HG03571 (cell line): ENCODE results near the gene REEP3.
"Not testable (repeated sequence)": the region's sequence is repeated elsewhere in the genome, so short reads cannot be mapped to it uniquely, and the experiment has no call there.

Experiments
- ATAC-seq: cut with Tn5 transposase; IDR thresholded peaks from one replicate; pipeline ENCODE4 v1.9.1; 2021; ENCODE audit not compliant: unreplicated experiment

REEP3 gene

DNA sequence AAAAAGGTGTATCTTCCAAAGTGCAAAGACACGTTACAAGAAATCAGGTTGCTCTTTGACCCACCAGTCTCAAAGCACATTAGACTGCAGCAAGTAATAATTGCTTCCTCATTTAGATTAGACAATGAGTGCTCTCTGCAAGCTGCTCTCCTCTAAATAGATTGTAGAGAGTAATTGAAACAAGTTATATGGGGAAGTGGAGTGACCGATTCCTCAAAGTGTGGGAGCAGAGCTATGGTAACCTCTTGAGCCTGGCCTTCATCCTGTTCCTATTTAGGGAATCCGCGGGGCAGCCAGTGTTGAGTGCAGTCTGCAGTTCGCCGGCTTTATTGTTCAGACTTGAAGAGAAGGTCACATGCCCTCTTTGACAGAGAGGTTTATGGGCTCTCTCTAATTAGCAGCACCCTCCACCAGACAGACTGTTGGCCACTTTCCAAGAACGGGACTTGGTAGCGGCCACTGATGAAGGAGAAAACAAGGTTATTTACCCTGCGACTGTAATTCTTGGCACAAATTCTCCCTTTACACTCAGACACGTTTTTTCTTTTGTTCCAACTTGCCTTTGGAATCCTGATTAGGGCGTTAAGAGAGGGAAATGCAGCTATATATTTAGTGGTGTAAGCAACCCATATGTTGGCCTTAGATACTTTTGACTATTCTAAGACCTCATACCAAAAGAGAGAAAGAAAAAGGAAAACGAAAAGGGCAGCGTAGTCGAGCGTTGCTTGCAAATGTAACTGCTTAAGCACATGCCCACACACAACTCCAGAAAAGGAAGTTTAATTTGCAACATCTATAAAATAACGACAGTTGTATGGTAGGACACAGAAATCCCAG, 107.5 kb downstream of the REEP3 start:
- peak; percentile 33 for ATAC-seq

- peak; percentile 56 for ATAC-seq
Measured at GRCh38 chr10:63629363-63630084, 108.3 kb downstream of the REEP3 start.

DNA sequence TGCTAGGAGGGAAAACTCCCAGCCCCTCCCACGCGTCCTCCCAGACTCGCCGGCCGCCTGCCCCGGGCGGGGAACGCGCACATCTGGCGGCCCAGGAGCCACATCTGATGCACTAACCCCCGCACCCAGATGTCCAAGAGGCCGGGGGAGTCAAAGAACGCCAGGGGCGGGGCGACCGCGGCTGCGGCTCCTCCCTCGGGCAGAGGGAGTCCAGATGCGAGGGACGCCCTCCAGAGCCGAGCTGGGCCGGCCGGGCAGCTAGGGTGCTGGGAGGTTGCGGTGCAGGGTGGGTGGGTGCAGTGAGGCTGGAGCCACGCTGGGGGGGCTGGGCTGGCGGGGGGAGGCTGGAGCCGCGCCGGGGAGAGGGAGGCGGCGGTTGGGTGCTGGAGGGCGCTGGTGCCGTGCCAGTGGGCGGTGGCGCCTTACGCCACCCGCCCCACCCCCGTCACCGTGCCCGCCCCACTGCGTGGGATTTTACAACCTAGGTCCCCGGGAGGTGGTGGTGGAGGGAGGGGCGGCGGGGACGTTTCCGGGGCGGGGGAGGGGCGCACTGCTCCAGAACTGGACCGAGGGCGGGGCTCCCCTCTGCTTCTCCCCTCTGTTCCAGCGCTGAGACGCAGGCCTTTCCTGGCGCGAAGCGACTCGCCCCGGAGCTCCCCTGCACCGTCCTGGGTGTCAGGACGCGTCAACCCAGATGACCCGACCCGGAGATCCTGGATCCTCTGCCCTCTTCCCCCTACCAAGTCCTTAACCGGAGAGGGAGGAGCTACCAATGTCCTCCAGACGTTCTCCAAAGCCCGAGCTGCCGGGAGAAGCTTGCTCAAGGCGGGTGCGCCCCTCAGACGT, 109.1 kb downstream of the REEP3 start:
- ATAC-seq = peak; percentile 52

- no peak for ATAC-seq
Measured at GRCh38 chr10:63630931-63631680, 109.9 kb downstream of the REEP3 start.

DNA sequence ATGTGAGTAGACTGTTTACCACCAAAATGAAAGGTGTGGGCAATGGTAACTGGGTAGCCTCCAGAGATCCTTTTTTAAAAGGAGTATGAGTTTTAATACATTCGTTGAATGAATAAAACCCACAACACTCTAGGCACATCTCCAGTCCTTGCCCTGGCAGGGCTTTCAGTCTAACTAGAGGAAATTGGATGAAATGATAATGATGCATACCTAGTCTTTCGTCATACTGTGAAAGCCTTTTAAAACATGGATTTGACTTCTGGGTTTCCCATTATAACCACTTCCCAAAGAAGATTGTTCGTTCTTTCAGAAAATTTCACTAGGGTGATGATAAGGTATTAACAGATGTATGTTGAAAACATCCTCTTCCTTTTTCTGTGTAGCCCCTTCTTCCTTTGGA, 110.8 kb downstream of the REEP3 start:
- ATAC-seq = no peak

DNA sequence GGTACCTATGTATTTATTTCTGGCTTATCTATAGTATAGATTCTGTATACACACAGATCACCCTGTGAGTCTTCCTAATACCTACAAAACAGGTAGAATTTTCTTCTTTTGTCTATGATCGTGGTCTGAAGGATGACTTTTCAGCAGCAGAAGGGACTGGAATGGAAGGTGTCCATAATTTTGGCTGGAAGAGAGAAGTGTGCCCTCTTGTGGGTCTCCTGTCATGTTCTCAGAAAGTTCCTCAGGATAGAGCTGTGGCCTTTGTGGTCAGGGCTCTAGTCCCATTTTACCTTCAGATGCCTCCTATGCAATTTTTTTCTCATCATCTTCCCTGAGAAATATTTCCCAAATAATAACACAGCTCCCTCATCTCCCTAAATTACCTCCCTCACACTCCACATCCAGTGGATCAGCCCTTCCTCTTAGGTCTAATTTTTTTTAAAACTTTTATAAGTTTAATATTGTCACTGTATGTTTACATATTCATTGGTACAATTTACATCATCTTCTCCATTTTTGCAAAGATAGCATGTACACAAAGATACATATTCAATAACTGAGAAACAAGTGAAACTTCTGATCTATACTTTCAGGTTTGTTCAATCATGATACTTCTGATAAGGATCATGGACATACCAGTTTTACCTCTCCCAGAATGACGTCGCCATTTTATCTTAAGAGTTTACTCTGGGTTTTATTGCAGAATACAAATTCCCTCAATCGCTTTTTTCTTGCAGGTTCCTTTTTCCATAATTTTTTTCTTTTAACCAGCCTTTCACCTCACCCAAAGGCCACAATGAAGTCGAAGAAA, 112.7 kb downstream of the REEP3 start:
- no peak for ATAC-seq

- ATAC-seq = no peak
Measured at GRCh38 chr10:63634488-63635065, 113.4 kb downstream of the REEP3 start.

- ATAC-seq = no peak
Measured at GRCh38 chr10:63636812-63637211, 115.6 kb downstream of the REEP3 start.

- no peak for ATAC-seq
Measured at GRCh38 chr10:63637901-63638327, 116.7 kb downstream of the REEP3 start.

DNA sequence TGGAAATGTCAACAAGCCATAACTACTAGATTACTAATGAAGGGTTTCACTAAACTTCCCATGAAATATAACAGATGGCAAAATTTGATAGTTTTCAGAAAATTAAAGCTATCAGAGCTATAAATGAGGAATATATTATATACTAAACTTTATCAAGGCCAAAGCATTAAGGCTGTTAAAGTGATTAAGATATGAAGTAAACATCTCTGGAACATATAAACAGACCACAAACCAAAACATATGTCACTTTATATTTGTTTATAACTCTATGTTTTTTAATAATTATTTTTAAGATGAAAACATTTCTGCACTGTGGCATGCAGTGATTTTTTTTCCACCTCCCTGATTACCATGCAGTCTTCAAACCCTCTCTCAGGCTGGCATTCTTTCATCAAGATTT, 120.2 kb downstream of the REEP3 start:
- ATAC-seq = no peak

DNA sequence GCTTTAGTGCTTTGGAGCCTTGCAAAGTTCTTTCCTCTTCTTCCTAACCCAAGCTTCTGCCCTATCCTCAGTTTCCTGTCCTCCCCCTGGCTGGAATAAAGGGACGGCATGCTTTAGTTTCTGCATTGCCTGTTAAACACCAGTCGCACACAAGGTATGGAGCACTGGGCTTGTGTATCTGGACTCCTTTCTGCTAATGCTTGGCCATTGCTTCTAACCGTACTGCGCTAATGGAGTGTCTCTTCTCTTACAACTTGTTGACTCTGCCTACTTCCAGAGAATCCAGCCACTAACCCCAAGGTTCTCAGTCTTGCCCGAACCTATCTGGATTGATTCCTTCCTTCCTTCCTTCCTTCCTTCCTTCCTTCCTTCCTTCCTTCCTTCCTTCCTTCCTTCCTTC, 120.6 kb downstream of the REEP3 start:
- no peak for ATAC-seq

DNA sequence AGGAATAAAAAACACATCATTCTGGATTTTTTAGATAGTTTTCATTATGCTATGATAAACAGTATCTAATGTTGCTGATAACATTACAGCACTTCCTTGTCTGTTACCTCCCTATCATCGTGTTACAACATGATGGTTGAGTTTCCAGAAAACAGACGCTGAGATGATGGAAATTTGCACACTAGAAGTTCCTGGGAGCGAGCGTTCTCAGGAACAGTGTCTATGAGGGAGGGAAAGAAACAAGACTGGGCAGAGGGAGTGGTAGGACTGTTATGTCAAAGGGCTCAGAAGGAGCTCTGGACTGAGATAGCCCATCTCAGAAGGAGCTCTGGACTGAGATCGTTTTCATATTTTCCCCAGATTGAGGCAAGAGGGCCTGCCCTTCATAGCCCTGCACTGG, 121.6 kb downstream of the REEP3 start:
- no peak for ATAC-seq

- no peak for ATAC-seq
Measured at GRCh38 chr10:63644418-63645142, 123.4 kb downstream of the REEP3 start.

DNA sequence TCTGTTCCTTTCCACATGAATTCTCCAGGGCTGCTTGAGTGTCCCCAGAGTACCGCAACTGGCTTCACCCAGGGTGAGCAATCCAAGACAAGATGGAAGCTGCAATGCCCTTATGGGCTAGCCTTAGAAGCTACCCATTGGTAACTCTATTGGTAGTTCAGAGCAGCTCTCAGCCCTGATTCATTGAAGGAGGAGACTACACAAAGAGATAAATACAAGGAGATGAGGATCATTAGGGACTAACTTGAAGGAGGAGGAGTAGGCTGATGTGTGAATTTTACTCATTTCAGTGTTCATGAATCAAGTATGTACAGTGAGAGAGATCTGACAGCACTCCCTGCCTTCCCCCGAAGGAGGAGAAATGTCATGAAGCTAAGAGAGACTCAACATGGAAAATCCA, 124.0 kb downstream of the REEP3 start:
- no peak for ATAC-seq

DNA sequence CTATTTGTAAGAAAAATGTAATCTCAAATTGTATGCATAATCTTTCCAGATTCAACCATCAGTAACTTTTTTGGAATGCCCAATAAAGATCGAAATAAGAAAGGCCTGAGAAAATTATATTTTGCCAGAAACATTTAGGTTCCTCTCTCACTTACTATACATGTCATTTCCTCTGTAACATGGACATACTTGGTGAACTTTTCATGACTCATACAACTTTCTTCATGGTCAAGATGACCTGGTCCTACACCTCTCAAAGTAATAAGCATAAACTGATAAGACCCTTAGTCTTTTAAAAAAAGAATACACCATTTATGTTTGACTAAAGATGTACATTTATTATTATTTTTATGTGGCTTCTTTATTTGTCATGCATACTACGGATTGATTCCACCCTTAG, 125.3 kb downstream of the REEP3 start:
- ATAC-seq = peak; percentile 55

DNA sequence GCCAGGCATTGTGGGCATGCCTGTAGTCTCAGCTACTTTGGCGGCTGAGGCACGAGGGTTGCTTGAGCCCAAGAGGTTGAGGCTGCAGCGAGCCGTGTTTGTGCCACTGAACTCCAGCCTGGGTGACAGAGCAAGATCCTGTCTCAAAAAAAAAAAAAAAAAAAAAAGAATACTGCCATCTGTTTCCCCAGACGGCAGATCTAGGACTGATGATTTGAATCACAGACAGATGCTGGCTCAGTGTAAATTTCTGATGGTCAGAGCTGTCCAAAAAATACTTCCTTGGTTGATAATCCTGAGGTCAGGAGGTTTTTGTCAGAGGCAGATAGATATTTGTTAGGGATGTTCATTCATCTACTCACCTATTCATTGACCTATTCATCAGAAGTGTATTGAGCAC, 130.7 kb downstream of the REEP3 start:
- no peak for ATAC-seq

- ATAC-seq = no peak
Measured at GRCh38 chr10:63653747-63654146, 132.5 kb downstream of the REEP3 start.

DNA sequence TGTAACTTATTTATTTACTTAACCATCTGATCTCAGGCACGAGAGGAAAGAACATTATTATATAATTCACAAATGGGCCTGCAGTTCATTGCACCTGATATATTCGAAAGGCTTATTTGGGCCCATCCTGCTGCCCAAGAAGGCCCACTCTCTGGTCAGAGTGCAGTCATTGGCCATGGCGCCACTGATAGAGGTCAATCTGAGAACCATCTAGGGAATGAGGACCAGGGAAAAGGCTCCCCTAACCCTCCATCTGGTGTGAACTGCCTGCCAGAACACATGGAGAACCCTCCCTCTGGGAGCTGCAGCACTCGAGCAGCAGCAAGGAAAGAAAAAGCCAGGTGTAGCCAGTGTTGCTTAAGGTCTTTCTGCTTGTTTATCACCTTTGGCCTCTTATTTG, 136.6 kb downstream of the REEP3 start:
- no peak for ATAC-seq

DNA sequence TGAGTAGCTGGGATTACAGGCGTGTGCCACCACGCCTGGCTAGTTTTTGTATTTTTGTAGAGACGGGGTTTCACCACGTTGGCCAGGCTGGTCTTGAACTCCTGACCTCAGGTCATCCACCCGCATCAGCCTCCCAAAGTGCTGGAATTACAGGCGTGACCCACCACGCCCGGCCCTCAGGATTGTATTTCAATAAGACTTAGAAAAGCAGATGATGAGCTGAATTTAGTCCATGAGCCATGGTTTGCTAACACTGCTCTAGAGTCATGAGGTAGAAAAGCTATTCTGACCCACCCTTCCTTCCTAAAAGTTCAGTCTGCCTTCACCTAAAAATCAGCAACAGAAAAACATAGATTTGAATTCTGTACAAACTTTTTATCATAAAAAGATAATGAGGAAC, 139.7 kb downstream of the REEP3 start:
- ATAC-seq = not testable (repeated sequence)
